Body of pancreas (tissue), 4 donors: Measurements from ENCODE around the gene RAB21.
"Not testable (repeated sequence)": the region's sequence is repeated elsewhere in the genome, so short reads cannot be mapped to it uniquely, and the experiment has no call there.

Experiments
- CTCF ChIP-seq, 7 experiments: fragments of 450-650 bp in 4 of 7; fragments of 200-600 bp in 3 of 7; sonication (generic) in 3 of 7; IDR thresholded peaks; one replicate each; pipeline ENCODE4 v1.5.1; 2016 to 2019; ENCODE audit warnings: antibody characterized with exemption in 7 of 7
- POLR2A ChIP-seq, 3 donors: fragments of 450-650 bp; IDR thresholded peaks; one replicate each; pipeline ENCODE4 v1.6.1; 2016; ENCODE audit warnings: antibody characterized with exemption in 3 of 3, mild to moderate bottlenecking in 2 of 3

GRCh38 chr12:71815242-71815641 lies 60.6 kb downstream of the RAB21 start:
- not testable (repeated sequence) for TF ChIP-seq POLR2A, CTCF (IDR thresholded peaks at IDR 0.05)
